SH-SY5Y (cell line): ENCODE data around the gene SLC26A8.

ENCODE experiments used
- GATA2 ChIP-seq: IDR thresholded peaks from 2 replicates; pipeline ENCODE4 v1.6.1; 2011; ENCODE audit warnings: mild to moderate bottlenecking, low read depth, low read length
- GATA3 ChIP-seq: IDR thresholded peaks from 2 replicates; pipeline ENCODE4 v1.6.1; 2011; ENCODE audit warnings: low read depth, mild to moderate bottlenecking, low read length, moderate library complexity

DNA sequence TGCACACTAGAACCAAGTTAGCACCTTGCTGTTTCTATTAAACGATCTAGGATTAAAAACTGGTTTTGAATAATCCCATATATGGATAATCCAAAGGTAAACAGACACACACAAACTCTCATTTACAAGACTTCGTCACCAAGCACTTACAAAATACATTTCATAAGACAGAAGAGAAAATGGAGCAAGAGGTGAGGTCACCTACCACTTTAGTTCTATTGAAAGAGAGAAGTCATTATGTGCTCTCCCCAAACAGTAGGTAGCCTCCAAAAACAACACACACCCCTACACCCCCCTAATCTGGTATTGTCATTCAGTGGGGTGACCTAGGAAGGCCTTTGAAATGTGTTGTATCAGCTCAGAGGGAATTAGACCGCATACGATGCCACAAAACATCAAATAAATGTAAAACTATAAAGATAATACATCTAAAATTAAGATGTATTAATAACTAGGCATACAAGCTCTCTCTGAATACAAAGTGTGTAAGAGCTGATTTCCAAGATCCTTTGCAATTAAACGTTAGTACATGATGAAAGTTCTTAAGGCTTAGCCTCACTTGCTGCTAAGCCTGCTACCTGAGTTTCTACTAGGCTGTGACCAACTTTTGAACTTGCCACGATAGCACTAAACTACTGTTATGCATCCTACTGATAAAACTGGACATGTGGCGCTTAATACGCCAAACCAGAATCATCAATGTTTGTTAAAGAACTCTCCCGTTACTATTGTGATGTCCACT, 105.2 kb downstream of the SLC26A8 start:
- TF ChIP-seq GATA3 (no peak), GATA2 (no peak)
